ENCODE results near the gene RNPEPL1. TPM values are rescaled to one million over a fixed set of nuclear protein-coding genes. Genes with fewer than 3 reads are reported as not detected.
"Not testable (repeated sequence)": the region's sequence is repeated elsewhere in the genome, so short reads cannot be mapped to it uniquely, and the experiment has no call there.

RNPEPL1 gene
- total and polyA plus RNA-seq, 2 experiments from 2014 or later = 49.0 to 61.2 TPM

DNA sequence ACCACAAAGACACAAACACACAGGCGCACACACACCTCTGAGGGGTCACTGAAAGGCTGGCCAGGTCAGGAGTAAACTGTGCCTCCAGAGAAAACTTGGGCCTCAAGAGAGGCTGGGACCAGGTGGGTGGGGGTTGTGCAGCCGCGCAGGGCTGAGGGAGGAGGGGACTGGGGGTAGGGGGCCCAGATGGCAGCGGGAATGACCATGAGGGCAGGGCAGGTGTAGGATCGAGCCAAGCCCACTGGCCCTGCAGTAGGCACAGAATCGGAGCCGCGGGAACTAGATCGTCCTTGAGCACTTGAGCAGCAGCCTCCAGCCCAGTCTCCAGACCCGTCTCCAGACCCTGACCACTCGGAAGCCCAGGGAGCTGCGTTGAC is 47.3 kb upstream of the RNPEPL1 start:
- H3K4me1 ChIP-seq (ENCODE audit: low read depth) = no peaks in the 10 kb centered on the region
- no peak overlapping the region for H3K27ac ChIP-seq
- no peaks in the 10 kb centered on the region for H3K36me3 ChIP-seq
- TF ChIP-seq, protein P1, sequence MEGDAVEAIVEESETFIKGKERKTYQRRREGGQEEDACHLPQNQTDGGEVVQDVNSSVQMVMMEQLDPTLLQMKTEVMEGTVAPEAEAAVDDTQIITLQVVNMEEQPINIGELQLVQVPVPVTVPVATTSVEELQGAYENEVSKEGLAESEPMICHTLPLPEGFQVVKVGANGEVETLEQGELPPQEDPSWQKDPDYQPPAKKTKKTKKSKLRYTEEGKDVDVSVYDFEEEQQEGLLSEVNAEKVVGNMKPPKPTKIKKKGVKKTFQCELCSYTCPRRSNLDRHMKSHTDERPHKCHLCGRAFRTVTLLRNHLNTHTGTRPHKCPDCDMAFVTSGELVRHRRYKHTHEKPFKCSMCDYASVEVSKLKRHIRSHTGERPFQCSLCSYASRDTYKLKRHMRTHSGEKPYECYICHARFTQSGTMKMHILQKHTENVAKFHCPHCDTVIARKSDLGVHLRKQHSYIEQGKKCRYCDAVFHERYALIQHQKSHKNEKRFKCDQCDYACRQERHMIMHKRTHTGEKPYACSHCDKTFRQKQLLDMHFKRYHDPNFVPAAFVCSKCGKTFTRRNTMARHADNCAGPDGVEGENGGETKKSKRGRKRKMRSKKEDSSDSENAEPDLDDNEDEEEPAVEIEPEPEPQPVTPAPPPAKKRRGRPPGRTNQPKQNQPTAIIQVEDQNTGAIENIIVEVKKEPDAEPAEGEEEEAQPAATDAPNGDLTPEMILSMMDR (IDR thresholded peaks at IDR 0.05; ENCODE audit: low read depth, low read length) = no peak
- no peak for DNase-seq (ENCODE audit: low read depth in 1 of 2, low spot score in 1 of 2)
- no peaks in the 10 kb centered on the region for H3K9me3 ChIP-seq (ENCODE audit: low read depth)
- no peak overlapping the region for H3K4me3 ChIP-seq
- H3K27me3 ChIP-seq = peaks cover 12% of the 10 kb centered on the region

DNA sequence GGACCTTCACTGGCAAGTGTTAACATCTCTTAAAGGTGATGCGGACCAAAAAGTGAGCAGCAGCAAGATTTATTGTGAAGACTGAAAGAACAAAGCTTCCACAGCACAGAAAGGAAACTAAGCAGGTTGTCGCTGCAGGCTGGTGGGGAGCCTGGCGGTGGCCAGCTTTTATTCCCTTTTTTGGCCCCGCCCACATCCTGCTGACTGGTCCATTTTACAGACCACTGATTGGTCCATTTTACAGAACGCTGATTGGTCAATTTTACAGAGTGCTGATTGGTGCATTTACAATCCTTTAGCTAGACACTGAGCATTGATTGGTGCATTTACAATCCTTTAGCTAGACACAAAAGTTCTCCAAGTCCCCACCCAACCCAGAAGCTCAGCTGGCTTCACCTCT is 46.4 kb upstream of the RNPEPL1 start:
- H3K27me3 ChIP-seq = peaks cover 12% of the 10 kb centered on the region
- H3K36me3 ChIP-seq; H3K4me1 ChIP-seq (ENCODE audit: low read depth); H3K4me3 ChIP-seq; H3K27ac ChIP-seq; DNase-seq (ENCODE audit: low read depth in 1 of 2, low spot score in 1 of 2); H3K9me3 ChIP-seq (ENCODE audit: low read depth): not testable (repeated sequence)

DNA sequence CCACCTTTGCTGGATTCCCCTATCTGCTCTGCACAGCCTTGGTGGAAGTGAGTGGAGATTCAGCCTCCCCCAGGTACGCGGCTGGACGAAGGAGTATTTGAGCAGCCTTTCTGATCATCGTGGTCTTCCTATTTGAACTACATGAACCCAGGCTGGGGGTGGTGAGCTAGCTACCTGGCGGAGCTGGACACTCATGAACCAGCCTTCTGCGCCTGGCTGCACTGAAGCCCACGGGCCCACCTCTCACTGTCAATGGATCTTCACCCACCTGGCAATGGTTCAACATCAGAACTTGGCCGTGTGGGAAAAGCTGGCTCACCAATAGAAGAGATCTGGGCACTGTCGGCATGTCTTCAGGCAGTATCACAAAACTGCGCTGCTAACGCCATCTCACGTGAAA is 45.9 kb upstream of the RNPEPL1 start:
- TF ChIP-seq, protein P1 (IDR thresholded peaks at IDR 0.05; ENCODE audit: low read depth, low read length) = no peak
- Histone ChIP-seq H3K4me1 (ENCODE audit: low read depth) (no peaks in the 10 kb centered on the region), H3K27me3 (peaks cover 12% of the 10 kb centered on the region), H3K9me3 (ENCODE audit: low read depth) (no peaks in the 10 kb centered on the region), H3K36me3 (no peaks in the 10 kb centered on the region), H3K4me3 (no peak overlapping the region), H3K27ac (no peak overlapping the region)
- DNase-seq (ENCODE audit: low read depth in 1 of 2, low spot score in 1 of 2) = no peak

DNA sequence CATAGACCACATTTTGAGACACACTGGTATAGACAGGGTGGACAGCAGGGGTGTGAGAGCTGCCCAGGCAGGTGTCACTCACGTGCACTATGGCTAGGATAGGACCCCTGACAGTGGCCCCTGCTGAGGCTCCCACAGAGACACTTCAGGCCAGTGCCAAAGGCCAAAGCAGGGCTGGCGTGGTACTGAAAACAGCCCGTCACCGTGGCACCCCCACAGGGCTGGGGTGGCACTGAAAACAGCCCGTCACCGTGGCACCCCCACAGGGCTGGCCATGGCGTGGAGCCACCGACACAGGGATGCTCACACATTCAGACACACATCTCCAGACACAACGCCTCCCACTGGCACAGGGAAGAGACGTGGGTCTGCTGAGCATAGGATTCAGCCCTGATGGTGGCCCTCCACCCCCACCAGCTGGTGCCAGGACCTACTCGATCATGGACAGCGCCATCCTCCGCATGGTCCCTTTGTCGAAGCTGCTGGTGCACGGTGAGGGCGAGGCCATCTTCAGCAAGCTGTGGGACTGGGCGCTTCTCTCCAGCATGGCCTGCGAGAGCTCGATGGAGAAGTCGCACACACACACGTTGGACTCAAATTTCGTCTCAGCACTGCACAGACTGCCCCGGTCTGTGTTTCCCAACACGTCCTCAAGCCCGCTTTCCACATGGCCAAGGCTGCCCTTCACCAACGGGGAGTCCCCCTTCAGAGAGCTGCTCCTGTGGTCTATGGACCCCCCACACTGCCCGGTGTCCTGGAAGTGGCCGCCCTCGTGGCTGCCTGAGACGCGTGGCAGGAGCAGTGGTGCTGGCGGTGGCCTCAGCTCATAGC is 44.6 kb upstream of the RNPEPL1 start:
- TF ChIP-seq, protein P1 (IDR thresholded peaks at IDR 0.05; ENCODE audit: low read depth, low read length) = no peak
- Histone ChIP-seq H3K4me3 (no peak overlapping the region), H3K36me3 (no peaks in the 10 kb centered on the region), H3K4me1 (ENCODE audit: low read depth) (no peaks in the 10 kb centered on the region), H3K27me3 (peaks cover 12% of the 10 kb centered on the region), H3K27ac (no peak overlapping the region), H3K9me3 (ENCODE audit: low read depth) (no peaks in the 10 kb centered on the region)
- DNase-seq (ENCODE audit: low read depth in 1 of 2, low spot score in 1 of 2) = no peak

DNA sequence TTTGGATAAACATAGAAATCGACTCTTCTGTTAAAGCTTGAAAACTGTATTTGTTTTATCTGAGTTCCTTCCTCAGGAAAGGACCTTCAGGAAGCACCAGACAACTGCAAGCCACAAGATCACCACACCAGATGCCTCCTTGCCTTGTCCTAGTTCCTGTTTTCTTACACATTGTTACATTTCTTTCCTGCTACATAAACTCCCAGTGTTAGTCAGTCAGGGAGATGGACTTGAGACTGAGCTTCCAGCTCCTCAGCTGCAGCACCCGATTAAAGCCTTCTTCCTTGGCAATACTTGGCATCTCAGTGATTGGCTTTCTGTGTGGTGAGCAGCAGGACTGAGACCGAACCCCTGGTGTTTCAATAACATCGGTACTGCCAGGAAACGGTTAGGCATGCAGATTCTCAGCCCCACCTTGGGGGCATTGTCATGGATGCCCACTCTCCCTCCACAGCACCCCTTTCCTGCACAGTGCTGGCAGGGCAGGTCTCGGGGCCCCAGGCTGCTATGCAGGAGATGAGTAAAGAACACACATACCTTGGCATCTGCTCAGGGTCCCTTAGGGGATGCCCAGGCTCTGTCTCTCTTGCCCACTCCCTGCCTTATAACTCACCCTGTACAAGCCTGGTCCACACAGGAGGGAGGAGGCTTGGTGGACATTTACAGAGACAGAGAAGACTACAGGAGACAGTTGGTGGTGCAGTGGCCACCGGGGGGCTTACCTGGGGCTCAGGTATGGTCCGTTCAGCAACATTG is 43.1 kb upstream of the RNPEPL1 start:
- TF ChIP-seq, protein P1 (IDR thresholded peaks at IDR 0.05; ENCODE audit: low read depth, low read length) = no peak
- Histone ChIP-seq H3K4me1 (ENCODE audit: low read depth) (no peaks in the 10 kb centered on the region), H3K9me3 (ENCODE audit: low read depth) (no peaks in the 10 kb centered on the region), H3K27ac (no peak overlapping the region), H3K4me3 (no peak overlapping the region), H3K36me3 (no peaks in the 10 kb centered on the region), H3K27me3 (peaks cover 5% of the 10 kb centered on the region)
- no peak for DNase-seq (ENCODE audit: low read depth in 1 of 2, low spot score in 1 of 2)

DNA sequence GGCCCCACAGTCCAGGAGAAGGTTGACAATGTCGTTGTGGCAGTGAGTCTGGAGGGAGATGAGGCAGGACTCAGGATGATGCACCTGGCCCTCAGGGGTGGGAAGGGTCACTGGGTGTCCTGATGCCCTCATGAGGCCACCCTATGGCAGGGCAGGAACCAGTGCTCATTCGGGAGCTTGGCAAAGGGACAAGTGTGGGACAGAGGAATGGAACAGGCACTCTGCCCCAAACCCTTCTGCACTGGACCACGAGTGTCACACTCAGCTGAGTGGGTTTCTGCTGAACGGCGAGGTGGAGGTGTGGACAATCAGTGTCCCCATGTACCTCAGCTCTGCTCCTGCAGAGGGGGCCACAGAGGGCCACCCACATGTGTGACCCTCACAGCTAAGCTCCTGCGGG is 42.5 kb upstream of the RNPEPL1 start:
- TF ChIP-seq, protein P1 (IDR thresholded peaks at IDR 0.05; ENCODE audit: low read depth, low read length) = no peak
- Histone ChIP-seq H3K36me3 (no peaks in the 10 kb centered on the region), H3K4me1 (ENCODE audit: low read depth) (no peaks in the 10 kb centered on the region), H3K4me3 (no peak overlapping the region), H3K27ac (no peak overlapping the region), H3K27me3 (no peaks in the 10 kb centered on the region), H3K9me3 (ENCODE audit: low read depth) (no peaks in the 10 kb centered on the region)
- no peak for DNase-seq (ENCODE audit: low read depth in 1 of 2, low spot score in 1 of 2)

Measured in cardiac muscle cell (in vitro differentiated cells and primary cell).